Transverse colon (tissue), 4 donors: ENCODE results near the gene R3HDM4.

Source experiments
- POLR2AphosphoS5 ChIP-seq, 3 donors: sonication (generic); formaldehyde crosslinking; IDR thresholded peaks; one replicate each; pipeline ENCODE4 v1.6.1; 2016; ENCODE audit warnings: antibody characterized with exemption in 3 of 3
- TF ChIP-seq, protein P1 (sequence below), 5 experiments: fragments of 200-600 bp in 3 of 5; fragments of 450-650 bp in 2 of 5; sonication (generic) in 3 of 5; IDR thresholded peaks; 1 replicate in 2 of 5; 2 replicates in 3 of 5; pipeline ENCODE4 v1.5.1; 2016 to 2017; ENCODE audit warnings: antibody characterized with exemption in 5 of 5, inconsistent platforms in 3 of 5, mild to moderate bottlenecking in 2 of 5, moderate library complexity in 1 of 5

DNA sequence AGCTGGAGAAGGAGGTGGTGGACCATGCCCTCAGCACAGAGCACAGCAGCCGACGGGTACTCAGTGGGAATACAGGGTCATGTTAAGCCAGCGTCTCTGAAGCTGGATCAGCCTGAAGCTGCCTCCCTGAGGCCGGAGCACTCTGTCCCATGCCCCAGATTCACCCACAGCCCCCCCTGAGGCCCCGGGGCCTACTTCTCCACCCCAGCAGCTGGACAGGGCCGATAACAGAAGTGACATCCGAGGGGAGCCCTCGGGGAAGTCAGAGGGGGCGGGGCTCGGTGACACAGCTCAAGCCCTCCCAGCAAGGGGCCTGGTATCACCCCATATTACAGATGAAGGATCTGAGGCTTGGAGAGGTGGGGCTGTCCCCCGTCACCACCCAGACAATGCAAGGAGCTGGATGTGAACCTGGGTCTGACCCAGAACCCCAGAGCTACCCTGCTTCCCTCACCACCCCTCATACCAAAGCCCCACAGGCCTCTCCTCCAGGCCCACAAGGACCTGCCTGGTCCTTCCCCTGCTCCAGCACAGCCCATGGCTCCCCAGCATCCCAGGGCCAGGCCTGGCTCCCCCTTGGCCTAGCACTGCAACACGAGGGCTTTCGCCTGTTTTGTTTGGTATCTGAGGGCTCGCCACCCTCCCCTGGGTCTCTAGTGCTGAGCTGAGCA, 5.7 kb downstream of the R3HDM4 start:
- TF ChIP-seq, protein P1, sequence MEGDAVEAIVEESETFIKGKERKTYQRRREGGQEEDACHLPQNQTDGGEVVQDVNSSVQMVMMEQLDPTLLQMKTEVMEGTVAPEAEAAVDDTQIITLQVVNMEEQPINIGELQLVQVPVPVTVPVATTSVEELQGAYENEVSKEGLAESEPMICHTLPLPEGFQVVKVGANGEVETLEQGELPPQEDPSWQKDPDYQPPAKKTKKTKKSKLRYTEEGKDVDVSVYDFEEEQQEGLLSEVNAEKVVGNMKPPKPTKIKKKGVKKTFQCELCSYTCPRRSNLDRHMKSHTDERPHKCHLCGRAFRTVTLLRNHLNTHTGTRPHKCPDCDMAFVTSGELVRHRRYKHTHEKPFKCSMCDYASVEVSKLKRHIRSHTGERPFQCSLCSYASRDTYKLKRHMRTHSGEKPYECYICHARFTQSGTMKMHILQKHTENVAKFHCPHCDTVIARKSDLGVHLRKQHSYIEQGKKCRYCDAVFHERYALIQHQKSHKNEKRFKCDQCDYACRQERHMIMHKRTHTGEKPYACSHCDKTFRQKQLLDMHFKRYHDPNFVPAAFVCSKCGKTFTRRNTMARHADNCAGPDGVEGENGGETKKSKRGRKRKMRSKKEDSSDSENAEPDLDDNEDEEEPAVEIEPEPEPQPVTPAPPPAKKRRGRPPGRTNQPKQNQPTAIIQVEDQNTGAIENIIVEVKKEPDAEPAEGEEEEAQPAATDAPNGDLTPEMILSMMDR (IDR thresholded peaks at IDR 0.05) = no peak
- TF ChIP-seq POLR2AphosphoS5 (IDR thresholded peaks at IDR 0.05) = no peak
